ENCODE measurements around the gene PPFIBP1. TPM values are rescaled to one million over a fixed set of nuclear protein-coding genes. Genes with fewer than 3 reads are reported as not detected.

Gene PPFIBP1
- total and polyA plus RNA-seq, 10 donors: 3.7 to 182 (median 92.4) TPM

- no peaks in the 10 kb centered on the region for H3K27me3 ChIP-seq (replicated peaks in 1 of 7)
- no peaks in the 10 kb centered on the region for H3K9me3 ChIP-seq
- intact Hi-C loops (cut with DNase I; ENCODE audit: low total_unique reads): no loop called here
- DNase-seq: no peak
- H3K4me1 ChIP-seq: no peaks in the 10 kb centered on the region
- no peak overlapping the region for H3K27ac ChIP-seq
- H3K36me3 ChIP-seq: no peaks in the 10 kb centered on the region
- 73 to 84% (median 80%) methylated on average over 6 of the region's 6 CpGs for WGBS, 5 donors
- TF ChIP-seq POLR2AphosphoS5 (IDR thresholded peaks at IDR 0.05) (no peak), CTCF (IDR thresholded peaks at IDR 0.05 in 8 of 11, conservative IDR thresholded peaks at IDR 0.05 in 3 of 11) (no peak), POLR2A (IDR thresholded peaks at IDR 0.05) (no peak)
- H3K4me3 ChIP-seq: no peak overlapping the region
Observed at GRCh38 chr12:27493260-27493940, 30.6 kb upstream of the PPFIBP1 start.

- no peak for DNase-seq
- Histone ChIP-seq H3K27me3 (replicated peaks in 1 of 7) (no peaks in the 10 kb centered on the region), H3K4me1 (no peaks in the 10 kb centered on the region), H3K36me3 (no peaks in the 10 kb centered on the region), H3K9me3 (no peaks in the 10 kb centered on the region), H3K4me3 (no peak overlapping the region), H3K27ac (no peak overlapping the region)
- intact Hi-C loops (cut with DNase I; ENCODE audit: low total_unique reads): no loop called here
- 67 to 80% (median 72%) methylated on average over 3 of the region's 3 CpGs for WGBS, 5 donors
- TF ChIP-seq POLR2A (IDR thresholded peaks at IDR 0.05) (no peak), POLR2AphosphoS5 (IDR thresholded peaks at IDR 0.05) (no peak), CTCF (IDR thresholded peaks at IDR 0.05 in 8 of 11, conservative IDR thresholded peaks at IDR 0.05 in 3 of 11) (no peak)
Observed at GRCh38 chr12:27497446-27497845, 26.6 kb upstream of the PPFIBP1 start.

- Histone ChIP-seq H3K27ac (no peak overlapping the region), H3K4me1 (no peaks in the 10 kb centered on the region), H3K27me3 (replicated peaks in 1 of 7) (no peaks in the 10 kb centered on the region), H3K36me3 (no peaks in the 10 kb centered on the region), H3K4me3 (no peak overlapping the region), H3K9me3 (no peaks in the 10 kb centered on the region)
- intact Hi-C loops (cut with DNase I; ENCODE audit: low total_unique reads): no loop called here
- 66 to 79% (median 75%) methylated on average over 4 of the region's 4 CpGs for WGBS, 5 donors
- no peak for DNase-seq
- TF ChIP-seq CTCF (IDR thresholded peaks at IDR 0.05 in 8 of 11, conservative IDR thresholded peaks at IDR 0.05 in 3 of 11) (no peak), POLR2AphosphoS5 (IDR thresholded peaks at IDR 0.05) (no peak), POLR2A (IDR thresholded peaks at IDR 0.05) (no peak)
Observed at GRCh38 chr12:27498149-27498548, 25.9 kb upstream of the PPFIBP1 start.

- Histone ChIP-seq H3K4me1 (no peaks in the 10 kb centered on the region), H3K36me3 (no peaks in the 10 kb centered on the region), H3K27ac (no peak overlapping the region), H3K4me3 (no peak overlapping the region), H3K27me3 (replicated peaks in 1 of 7) (no peaks in the 10 kb centered on the region), H3K9me3 (no peaks in the 10 kb centered on the region)
- 59 to 69% (median 67%) methylated on average over 5 of the region's 5 CpGs for WGBS, 5 donors
- no peak for DNase-seq
- TF ChIP-seq POLR2AphosphoS5 (IDR thresholded peaks at IDR 0.05) (no peak), POLR2A (IDR thresholded peaks at IDR 0.05) (no peak), CTCF (IDR thresholded peaks at IDR 0.05 in 8 of 11, conservative IDR thresholded peaks at IDR 0.05 in 3 of 11) (no peak)
- intact Hi-C loops (cut with DNase I; ENCODE audit: low total_unique reads): no loop called here
Observed at GRCh38 chr12:27498761-27499160, 25.2 kb upstream of the PPFIBP1 start.
